Measurements from ENCODE around the gene GK2.

- TF ChIP-seq CTCF (IDR thresholded peaks at IDR 0.05) (no peak), POLR2A (IDR thresholded peaks at IDR 0.05) (no peak)
Measured at GRCh38 chr4:79404666-79405065, 3.4 kb downstream of the GK2 start.
